Right kidney (tissue), 1 donor: Measurements from ENCODE around the gene LRRC4B.
A peak's percentile ranks its signal among the peaks of the same experiment; 100 is the strongest.

Experiments
- DNase-seq: peaks from one replicate; pipeline ENCODE4 v3.0.0-alpha.2; 2016

The LRRC4B gene

DNA sequence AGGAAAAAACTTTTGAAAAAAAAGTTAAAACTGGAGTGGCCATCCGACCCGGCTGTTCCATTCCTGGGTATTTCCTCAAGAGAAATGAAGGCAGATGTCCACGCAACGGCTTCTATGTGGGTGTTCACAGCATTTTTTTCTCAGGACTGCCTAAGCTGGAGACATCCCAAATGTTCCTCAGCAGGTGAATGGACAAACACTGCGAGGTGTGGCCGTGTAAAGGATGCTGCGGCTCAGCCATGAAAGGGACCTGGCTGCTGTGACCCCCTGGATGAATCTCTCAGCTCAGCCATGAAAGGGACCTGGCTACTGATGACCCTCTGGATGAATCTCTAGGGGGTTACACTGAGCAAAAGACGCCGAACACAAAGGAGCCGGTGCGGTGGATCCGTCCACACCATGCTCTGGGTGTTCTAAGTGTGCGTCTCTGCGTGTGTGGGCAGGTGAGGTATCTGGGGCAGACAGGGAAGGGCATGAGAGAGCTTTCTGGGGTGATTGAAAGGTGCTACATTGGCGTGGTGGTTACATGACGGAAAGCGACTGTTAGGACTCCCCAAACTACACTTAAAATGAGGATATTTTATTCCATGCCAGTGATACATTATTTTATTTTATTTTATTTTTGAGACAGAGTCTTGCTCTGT lies 47.3 kb downstream of the LRRC4B start:
- no peak for DNase-seq

DNA sequence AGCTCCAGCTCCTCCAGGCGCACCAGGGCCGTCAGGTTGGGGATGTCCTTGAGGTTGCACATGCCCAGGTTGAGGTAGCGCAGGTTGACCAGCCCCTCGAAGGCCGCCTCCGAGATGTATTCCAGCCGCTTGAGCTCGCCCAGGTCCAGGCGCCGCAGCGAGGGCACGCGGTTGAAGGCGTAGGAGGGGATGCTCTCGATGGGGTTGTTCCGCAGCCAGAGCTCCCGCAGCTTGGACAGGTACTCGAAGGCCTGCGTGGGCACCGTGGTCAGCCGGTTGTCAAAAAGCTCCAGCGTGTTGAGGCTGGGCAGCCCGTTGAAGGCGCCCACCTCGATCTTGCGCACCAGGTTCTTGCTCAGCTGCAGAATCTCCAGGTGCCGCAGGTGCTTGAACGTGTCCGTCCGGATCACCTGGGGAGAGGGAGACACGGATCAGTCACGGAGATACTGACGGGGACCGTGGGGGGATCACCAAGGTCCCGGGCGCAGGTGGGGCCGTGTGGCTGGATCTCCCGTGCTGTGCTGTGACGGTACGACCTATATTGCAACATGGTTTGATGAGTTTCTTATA lies 49.1 kb downstream of the LRRC4B start:
- DNase-seq: no peak

DNA sequence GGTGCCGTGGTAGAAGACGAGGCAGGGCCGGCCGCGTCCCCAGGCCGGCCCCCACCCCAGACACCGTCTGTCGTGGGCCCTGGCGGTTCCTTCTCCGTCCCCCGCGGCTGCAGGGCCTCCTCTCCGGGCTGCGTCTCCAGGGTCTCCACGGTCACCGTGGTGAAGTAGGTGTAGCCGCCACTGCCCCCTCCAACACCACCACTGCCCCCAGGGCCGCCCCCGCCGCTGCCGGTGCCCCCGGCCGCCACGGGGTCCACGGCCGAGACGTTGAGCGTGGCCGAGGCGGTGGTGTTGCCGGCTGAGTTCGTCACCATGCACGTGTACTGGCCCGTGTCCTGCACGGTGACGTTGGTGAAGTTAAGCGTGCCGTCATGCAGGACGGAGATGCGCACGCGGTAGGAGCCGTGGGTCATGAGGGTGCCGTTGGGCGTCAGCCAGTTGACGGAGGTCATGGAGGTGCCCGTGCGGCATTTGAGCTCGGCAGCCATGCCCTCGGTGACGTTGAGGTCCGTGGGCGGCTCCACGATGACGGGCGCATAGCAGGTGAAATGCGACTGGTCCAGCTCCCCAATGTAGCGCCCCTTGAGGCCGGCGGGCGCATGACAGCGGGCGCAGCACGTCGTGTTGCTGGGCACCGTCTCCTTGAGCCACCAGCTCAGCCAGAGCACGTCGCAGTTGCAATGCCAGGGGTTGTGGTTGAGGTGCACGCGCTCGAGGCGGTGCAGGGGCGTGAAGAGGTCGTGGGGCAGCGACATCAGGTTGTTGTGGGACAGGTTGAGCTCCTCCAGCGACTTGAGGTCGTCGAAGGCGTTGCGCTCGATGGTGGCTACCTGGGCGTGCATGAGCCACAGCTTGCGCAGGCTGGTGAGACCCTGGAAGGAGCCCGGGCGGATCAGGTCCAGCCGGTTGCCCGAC lies 49.9 kb downstream of the LRRC4B start:
- no peak for DNase-seq

DNA sequence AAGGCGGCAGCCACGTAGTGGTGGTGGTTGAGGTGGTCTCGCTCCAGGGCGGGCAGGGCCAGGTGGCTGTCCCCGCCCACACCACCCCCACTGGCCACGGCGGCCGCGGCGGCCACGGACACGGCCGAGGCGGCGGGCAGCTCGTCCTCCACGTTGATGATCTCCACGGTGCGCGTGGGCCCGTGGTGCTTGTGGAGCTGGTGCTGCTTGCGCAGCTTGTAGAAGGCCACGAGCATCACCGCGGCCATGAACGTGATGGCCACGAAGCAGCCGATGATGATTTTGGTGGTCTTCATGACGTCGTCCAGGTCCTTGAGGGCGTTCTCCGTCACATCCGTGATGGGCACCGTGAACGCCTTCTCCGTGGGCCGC lies 50.5 kb downstream of the LRRC4B start:
- DNase-seq: no peak

DNA sequence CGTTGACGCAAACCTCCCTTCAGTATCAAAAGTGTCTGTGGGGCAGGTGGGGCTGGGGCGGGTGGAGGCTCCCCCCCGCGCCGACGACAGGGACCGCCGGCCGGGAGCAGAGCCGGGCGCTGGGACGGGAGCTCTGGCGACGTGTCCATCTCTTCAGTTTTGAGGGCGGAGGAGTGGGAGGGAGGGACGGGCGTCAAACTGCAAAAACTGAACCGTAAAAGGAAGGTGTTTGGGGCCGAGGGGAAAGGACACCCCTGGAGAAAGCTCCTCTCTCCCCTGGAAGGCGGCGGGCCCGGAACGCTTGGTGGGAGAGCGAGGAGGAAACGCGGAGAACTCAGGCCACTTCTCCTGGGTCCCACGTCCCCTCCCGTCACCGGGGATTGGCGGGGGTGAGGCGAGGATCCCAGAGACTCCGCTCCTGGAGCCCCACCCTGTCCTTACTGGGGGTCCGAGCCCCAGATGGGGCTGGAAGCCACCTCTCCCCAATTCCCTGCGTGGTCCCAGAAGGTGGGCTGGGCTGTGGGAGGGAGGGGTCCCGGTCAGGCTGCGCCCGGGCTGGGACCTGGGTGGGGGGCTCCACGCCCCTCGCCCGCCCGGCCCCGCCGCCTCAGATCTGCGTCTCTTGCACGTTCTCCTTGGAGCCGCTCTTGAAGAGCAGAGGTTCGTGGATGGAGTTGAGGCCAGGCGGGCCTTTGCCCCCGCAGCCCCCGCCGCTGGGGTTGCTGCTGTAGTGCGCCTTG lies 51.1 kb downstream of the LRRC4B start:
- no peak for DNase-seq

DNA sequence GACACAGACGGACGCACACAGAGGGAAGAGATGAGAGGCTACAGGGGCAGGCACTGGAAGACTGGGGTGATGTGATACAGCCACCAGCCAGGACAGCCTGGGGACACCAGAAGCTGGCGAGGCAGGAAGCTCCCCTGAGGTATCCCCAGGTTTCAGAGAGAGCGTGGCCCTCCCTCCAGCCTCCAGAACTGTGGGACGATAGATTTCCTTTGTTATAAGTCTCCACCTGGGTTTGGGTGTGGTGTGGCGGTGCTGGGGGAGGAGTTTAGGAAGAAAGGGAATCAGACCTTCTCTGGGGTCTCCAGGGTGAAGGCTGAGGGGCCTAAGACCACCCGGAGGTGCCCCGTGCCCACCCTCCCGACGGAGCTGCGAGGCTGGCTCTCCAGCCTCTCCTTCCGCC lies 51.8 kb downstream of the LRRC4B start:
- no peak for DNase-seq

DNA sequence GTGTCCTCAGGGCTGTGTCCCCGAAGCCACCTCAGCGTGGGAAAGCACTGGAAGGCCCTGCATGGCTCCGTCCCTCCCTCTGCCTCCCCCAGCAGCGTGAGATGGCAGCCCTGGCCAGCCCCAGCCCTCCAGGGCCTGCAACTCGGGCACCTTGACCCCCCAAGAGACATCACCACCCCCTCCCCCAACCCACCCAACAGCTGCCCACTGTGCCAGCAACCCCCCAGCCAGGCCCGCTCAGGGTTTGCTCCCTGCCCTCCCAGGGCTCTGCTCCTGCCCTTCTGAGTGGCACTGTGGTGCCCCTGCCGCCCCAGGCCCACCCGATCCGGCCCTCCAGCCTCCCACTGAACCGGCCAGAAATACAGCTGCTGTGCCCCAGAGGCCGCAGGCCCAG lies 53.1 kb downstream of the LRRC4B start:
- DNase-seq: no peak

DNA sequence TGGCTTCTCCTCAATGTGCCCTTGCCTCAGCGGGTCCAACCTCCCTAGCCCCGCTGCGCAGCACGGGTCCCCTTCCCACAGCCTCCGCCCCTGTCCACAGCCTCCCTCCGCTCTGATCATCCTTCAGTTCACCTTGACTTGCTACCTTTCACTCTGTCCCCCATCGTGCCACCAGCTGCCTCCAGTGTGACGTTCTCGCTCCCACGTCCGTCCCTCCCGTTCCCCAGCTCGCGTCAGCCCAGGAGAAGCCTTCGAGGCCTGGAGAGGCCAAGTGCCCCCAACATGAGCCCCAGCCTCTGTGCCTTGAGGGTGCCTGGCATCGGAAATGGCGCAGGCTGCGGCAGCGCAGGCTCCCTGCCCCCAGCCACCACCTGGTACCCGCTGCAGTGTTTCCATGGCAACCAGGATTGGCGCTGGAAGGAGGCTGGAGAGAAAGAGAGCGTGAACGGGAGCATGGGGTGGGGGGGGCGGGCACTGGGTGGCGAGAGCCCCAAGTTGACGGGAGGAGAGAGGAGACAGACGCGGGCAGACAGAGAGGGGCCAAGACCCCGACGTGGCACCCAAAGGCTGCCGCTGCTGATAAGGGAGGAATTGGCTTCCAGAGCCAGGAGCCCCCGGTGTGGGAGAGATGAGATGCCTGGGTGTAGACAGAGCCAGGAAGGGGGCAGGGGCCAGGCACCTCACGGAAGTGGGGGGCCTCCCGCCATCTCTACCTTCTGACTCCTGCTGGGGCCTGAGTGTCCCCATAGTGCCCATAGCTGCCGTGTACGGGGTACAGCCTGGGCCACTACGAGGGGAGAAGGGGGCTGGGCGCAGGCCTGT lies 53.7 kb downstream of the LRRC4B start:
- DNase-seq: no peak

DNA sequence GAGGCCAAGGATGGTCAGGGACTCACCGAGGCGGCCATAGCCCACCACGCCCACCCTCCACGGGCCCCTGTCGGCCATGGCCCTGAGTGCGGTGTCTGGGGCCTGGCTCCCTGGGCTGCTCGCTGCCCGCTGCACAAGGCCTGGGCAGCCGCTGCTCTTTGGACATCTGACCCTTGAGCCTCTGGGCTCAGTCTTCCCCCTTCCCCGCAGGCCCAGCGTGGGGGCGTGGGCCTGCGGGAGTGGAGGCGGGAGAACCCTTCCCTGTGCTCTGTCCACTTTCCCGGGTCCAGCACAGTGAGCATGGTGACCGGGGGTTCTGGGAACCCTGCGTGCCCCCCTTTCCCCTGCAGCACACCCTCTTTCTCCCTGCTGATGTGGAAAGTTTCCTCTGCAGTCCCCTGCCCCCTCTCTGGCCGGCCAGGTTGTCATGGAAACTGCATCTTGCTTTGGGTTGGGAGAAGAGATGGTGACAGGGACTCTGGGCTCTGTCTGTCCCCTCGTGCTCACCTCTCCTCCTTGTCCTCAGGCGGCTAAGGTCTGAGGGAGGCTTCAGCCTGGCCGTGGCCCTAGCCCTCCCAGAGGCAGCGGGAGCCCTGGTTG lies 54.4 kb downstream of the LRRC4B start, which contains the start of gene ASPDH:
Gene ASPDH, minus strand, starts transcription at position 168 of the 600 bp plus-strand sequence. Its CDS starts 90 bp downstream, at position 78.
- DNase-seq: peak; percentile 23

DNA sequence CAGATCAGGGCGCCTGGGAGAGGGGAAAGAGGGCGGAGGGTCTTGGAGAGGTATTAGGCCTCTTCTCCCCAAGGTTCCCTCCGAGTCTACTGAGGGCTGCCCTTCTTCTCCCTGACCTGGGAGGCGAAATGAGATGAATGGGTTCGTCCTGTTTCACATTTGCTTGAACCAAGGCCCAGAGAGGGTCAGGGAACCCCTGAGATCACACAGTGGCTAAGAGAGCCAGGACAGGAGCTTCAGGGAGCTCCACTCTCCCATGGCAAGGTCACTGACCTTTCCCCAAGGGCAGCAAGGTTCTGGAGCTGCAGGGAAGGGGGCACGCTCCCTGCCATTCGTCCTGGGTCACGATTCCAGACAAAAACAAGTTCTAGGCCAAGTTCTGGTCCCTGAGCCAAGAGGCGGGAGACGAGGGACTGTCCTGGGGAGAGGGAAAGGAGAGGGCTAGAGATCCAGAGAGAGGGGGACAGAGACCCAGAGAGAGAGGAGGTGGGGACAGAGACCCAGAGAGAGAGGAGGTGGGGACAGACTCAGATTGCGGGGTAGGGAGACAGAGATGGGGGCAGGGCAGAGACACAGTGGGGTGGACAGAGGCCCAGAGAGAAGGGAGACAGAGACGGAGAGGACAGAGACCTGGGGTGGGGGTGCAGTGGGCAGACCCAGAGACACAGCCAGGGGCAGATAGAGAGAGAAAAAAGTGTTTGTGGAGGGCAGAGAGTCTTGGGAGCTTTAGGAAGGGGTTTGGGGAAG lies 55.1 kb downstream of the LRRC4B start:
- DNase-seq: peak; percentile 20

DNA sequence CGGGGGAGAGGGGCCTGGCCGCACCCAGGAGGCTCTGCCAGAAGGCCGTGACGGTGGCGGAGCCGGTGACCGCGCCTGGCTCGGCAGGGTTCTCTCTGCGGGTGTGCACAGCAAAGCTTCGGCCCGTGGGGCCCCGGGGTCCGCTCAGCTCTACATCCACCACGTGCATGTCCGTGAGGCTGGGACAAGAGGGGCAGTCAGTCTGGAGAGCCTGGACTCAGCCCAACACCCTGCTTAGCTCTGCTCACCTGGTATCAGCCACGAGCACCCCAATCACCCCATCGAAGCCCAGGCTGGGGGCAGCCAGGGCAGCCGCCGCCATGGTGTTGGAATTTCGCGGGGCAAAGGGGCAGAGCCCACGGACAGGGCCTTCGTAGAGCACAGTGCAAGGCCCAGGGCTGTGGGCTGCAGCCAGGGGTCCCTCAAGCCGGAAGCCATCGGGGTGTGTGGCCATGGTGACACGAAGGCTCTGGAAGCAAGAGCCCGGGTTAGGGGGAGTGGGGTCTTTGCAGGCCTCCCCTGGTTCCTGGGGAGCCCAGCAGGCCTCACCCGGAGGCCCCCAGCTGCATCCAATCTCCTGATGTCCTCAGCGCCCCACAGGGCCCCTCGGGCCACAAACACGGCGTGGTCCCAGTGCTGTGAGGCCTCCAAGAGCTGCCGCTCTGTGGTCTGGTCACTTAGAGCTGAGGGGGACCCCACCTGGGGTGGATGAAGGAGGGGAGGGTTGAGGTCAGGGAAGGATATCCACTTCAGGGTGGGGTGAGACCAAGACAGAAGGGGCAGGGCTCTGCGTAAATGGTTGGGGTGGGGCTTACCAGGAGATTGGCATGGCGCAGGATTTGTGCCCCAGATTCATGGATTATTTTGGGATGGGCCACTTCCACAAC lies 55.9 kb downstream of the LRRC4B start:
- peak; percentile 25 for DNase-seq

DNA sequence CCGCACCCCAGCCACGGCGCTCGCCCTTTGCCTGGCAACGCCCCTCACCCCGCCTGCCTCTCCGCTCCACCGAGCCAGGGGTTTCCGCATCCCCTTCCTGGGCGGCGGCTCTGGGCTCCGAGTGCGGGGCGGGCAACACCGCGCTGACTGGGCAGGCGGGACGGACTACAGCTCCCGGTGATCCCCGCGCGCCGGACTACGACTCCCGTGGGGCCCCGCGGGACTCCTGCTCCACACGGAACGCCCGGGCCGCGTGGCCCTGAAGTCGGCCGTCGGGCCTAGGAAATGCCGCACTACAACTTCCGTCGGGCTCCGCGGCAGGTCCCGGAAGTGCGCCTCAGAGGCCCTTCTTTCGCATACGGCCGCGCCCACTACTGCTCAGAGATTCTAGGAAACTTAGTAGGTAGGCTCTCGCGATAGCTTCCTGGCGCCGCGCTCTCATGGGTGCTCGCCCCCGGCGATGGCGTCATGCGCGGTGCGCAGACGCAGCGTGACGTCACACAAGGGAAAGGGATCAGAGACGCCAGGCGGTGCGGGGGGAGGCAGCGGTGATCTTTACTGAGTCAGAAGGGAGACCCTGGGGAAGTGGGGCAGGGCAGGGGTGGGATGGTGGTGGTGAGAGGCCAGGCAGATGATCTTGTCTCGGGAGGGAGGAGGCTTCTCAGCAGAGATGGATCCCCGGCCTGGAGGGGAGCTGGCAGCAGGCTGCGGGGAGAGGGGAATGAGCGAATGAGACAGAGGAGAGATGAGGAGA lies 57.0 kb downstream of the LRRC4B start, which contains the start of gene JOSD2:
Gene JOSD2, minus strand, starts transcription at position 123 of the 754 bp plus-strand sequence. CDS start 760 bp downstream, outside the sequence.
- peak; percentile 92 for DNase-seq

DNA sequence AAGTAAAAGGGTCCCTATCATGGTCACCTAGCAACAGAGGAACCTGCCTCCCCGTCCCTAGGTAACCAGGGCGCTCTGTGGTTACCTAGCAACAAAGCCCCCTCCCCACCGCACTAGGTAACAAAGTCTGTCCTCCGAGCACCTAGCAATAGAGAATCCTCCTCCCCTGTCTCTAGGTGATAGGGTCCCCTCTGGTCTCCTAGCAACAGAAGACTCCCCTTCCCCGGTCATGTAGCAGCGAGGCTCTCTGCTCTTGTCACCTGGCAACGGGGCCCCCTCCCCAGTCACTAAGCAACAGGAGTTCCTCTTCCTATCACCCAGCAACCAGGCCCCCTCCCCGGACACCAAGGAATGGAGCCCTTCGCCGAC lies 57.6 kb downstream of the LRRC4B start:
- no peak for DNase-seq

DNA sequence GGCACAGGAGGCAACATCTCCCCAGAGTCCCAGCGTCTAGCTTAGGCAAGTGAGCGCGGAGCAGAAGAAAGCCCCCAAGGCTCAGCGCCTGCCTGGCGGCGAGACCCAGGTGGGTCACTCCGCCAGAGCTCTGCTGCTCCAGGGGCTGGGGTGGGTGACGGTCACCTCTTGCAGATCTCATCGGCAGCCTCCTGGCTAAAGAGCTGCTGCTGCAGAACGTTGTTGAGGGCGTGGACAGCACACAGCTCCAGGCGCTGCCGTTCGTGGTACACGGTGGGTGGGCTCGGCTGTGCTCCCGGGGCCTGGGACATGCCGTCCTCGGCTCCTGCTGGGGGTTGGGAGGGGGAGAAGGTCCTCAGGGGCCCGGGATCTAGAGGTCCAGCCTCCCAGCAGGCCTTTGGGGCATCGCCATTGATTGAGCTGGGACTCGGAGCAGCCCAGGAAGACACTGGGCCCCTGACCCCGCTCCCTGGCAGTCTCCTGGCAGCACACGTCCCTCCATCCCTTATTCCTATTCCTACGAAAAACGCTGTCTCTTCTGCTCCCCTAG lies 58.0 kb downstream of the LRRC4B start:
- DNase-seq: no peak

DNA sequence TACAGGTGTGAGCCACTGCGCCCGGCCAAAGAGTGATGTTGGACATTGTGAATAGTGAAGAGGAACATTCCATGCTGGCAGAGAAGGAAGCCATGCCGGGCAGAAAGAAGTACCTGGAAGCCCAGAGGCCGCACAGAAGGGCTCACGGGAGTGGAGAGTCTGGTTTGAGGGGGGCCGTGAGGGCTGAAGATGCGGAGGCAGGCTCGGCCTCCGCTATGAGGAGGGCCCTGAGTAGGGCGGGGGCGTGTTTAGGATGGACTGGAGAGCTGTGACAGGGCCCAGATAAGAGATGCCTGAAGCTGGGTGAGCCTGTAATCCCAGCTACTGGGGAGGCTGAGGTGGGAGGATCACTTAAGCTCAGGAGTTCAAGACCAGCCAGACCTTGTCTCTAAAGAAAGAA lies 58.9 kb downstream of the LRRC4B start:
- DNase-seq: no peak

DNA sequence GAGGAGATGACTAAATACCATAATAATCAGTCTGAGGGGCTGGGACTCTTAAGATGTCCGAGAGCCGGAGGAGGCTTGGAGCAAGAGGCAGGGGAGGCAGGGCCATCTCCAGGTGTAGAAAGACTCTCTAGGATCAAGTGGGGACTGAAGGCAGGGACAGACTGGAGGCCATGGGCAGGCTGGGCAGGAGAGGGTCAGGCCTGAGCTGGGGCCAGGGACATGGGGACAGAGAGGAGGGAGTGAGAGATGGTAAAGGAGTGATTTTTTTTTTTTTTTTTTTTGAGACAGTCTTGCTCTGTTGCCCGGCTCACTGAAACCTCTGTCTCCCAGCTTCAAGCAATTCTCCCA lies 59.4 kb downstream of the LRRC4B start:
- DNase-seq: no peak

DNA sequence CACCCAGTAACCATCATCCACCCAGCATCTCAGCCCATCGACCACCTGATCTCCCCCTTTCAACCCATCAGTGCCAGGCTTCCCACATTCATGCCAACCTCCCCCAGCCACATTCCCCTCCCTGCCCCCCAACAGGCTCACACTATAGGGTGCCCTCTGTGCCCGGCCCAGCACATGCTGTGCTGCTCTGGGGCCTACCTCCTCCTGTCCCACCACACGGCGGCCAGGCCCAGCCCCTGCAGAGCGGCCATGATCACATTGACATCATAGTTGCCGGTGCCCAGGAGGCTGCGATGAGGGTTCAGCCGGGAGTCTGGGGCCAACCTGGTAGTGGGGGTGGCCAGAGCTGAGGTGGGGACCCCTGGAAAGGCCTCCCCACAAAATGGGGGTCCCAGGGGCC lies 60.9 kb downstream of the LRRC4B start:
- no peak for DNase-seq

DNA sequence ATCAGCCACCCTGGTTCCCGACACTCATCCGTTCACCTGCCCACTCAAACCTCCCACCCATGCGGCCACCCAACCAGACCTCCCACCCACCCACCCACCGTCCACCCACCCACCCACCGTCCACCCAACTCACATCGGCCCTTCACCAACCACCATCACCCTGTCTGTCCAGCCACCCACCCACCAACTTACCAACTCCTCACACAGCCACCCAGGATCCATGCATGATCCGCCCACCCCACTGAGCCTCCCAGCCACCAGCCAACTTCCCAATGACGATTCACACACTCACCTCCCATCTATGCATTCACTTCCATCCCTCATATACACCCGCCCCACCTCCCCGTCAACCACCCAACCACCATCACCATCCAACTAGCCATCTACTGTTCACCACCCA lies 61.5 kb downstream of the LRRC4B start:
- DNase-seq: no peak
